ENCODE measurements around the gene ANTKMT.

The ANTKMT gene

GRCh38 chr16:759110-759910 is 38.4 kb downstream of the ANTKMT start:
- in situ Hi-C loops (cut with MboI; ENCODE audit: low sequenced_read_pairs) = no loop called here

GRCh38 chr16:760065-760464 is 39.1 kb downstream of the ANTKMT start:
- in situ Hi-C loops (cut with MboI; ENCODE audit: low sequenced_read_pairs) = no loop called here

- in situ Hi-C loops (cut with MboI; ENCODE audit: low sequenced_read_pairs) = no loop called here
Measured at GRCh38 chr16:760545-761343, 39.8 kb downstream of the ANTKMT start, which contains the start of gene MSLN. MSLN (plus strand) TSS chr16:760734; CDS start chr16:762681, 1,947 bp downstream.

- in situ Hi-C loops (cut with MboI; ENCODE audit: low sequenced_read_pairs) = no loop called here
Measured at GRCh38 chr16:761625-762513, 40.9 kb downstream of the ANTKMT start.

- in situ Hi-C loops (cut with MboI; ENCODE audit: low sequenced_read_pairs) = no loop called here
Measured at GRCh38 chr16:762595-763268, 41.8 kb downstream of the ANTKMT start.

- in situ Hi-C loops (cut with MboI; ENCODE audit: low sequenced_read_pairs) = no loop called here
Measured at GRCh38 chr16:763369-764183, 42.6 kb downstream of the ANTKMT start.

- in situ Hi-C loops (cut with MboI; ENCODE audit: low sequenced_read_pairs) = no loop called here
Measured at GRCh38 chr16:764184-764750, 43.3 kb downstream of the ANTKMT start.

GRCh38 chr16:764848-765487 is 44.0 kb downstream of the ANTKMT start:
- in situ Hi-C loops (cut with MboI; ENCODE audit: low sequenced_read_pairs) = no loop called here

- in situ Hi-C loops (cut with MboI; ENCODE audit: low sequenced_read_pairs) = no loop called here
Measured at GRCh38 chr16:765488-765865, 44.5 kb downstream of the ANTKMT start.

GRCh38 chr16:766008-766819 is 45.3 kb downstream of the ANTKMT start:
- in situ Hi-C loops (cut with MboI; ENCODE audit: low sequenced_read_pairs) = no loop called here

- in situ Hi-C loops (cut with MboI; ENCODE audit: low sequenced_read_pairs) = no loop called here
Measured at GRCh38 chr16:766820-767640, 46.1 kb downstream of the ANTKMT start.

- in situ Hi-C loops (cut with MboI; ENCODE audit: low sequenced_read_pairs) = no loop called here
Measured at GRCh38 chr16:767743-768235, 46.8 kb downstream of the ANTKMT start.

GRCh38 chr16:768428-768827 is 47.5 kb downstream of the ANTKMT start:
- in situ Hi-C loops (cut with MboI; ENCODE audit: low sequenced_read_pairs) = no loop called here

GRCh38 chr16:769184-769784 is 48.3 kb downstream of the ANTKMT start:
- in situ Hi-C loops (cut with MboI; ENCODE audit: low sequenced_read_pairs) = no loop called here

GRCh38 chr16:769934-770333 is 49.0 kb downstream of the ANTKMT start:
- in situ Hi-C loops (cut with MboI; ENCODE audit: low sequenced_read_pairs) = no loop called here

- in situ Hi-C loops (cut with MboI; ENCODE audit: low sequenced_read_pairs) = no loop called here
Measured at GRCh38 chr16:770411-770810, 49.5 kb downstream of the ANTKMT start.
